Lower leg skin (tissue), 4 donors: Measurements from ENCODE around the gene WWOX. TPM values are rescaled to one million over a fixed set of nuclear protein-coding genes. Genes with fewer than 3 reads are reported as not detected.

Experiments used
- DNase-seq, 2 donors: peaks; one replicate each; pipeline ENCODE4 v3.0.0-alpha.2; 2019; ENCODE audit warnings: low spot score in 2 of 2
- H3K4me3 ChIP-seq: fragments of 200-600 bp; sonication (generic); 2 replicates; pipeline ENCODE4 v1.5.1; 2017; ENCODE audit warnings: mild to moderate bottlenecking, low read depth; ENCODE audit not compliant: poor library complexity, severe bottlenecking
- POLR2A ChIP-seq, 2 donors: fragments of 450-650 bp; IDR thresholded peaks; one replicate each; pipeline ENCODE4 v1.6.1; 2016 to 2017; ENCODE audit warnings: antibody characterized with exemption in 2 of 2, mild to moderate bottlenecking in 1 of 2, moderate library complexity in 1 of 2
- WGBS, 2 donors: methylation state at CpG; one replicate each; pipeline ENCODE4 v1.1.5; 2018; 5-methylcytosine and 5-hydroxymethylcytosine counted together
- intact Hi-C: fragments of 100-400 bp; cut with DNase I; formaldehyde crosslinking; loops from one replicate; pipeline ENCODE4 v1.15.0; 2023; ENCODE audit warnings: low total_unique reads
- total RNA-seq, 4 donors: library from RNA; depleted of rRNA; stranded (reverse); fragments of >200 nt; gene quantifications; one replicate each; pipeline ENCODE4 v1.1.0, GENCODE V29; 2016
- TF ChIP-seq, protein P1 (sequence below), 3 donors: fragments of 450-650 bp; IDR thresholded peaks; one replicate each; pipeline ENCODE4 v1.5.1; 2016; ENCODE audit warnings: antibody characterized with exemption in 3 of 3, mild to moderate bottlenecking in 3 of 3, moderate library complexity in 2 of 3

WWOX gene
- total RNA-seq, 4 donors from 2014 or later = 21.0 to 82.7 (median 36.1) TPM

DNA sequence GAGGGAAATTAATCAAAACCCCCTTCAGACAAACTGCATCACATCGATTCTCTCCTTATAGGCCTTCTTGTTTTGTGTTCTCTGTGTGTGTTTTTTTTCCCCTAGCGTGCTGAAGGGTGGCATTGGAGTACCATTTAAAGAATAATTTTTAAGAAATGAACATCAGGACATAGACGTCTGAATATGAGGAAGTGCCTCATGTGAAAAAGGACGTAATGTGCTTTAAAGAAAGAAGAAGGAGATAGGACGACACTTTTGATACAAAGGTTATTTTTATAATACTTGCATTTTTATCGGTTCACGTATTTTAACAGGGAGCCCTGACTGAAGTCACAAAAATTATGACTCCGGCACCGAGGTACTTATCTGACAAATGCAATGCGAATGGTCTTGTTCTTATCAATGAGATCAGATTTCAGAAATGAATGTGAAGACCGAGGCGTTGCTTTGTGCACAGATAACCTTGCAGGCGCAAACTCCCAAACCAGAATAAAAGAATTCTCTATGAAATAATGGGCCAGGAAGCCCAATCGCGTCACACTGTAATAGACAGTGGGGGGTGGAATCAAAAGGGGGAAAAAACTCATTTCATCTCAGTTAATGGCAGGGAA lies 894.8 kb downstream of the WWOX start:
- TF ChIP-seq, protein P1, sequence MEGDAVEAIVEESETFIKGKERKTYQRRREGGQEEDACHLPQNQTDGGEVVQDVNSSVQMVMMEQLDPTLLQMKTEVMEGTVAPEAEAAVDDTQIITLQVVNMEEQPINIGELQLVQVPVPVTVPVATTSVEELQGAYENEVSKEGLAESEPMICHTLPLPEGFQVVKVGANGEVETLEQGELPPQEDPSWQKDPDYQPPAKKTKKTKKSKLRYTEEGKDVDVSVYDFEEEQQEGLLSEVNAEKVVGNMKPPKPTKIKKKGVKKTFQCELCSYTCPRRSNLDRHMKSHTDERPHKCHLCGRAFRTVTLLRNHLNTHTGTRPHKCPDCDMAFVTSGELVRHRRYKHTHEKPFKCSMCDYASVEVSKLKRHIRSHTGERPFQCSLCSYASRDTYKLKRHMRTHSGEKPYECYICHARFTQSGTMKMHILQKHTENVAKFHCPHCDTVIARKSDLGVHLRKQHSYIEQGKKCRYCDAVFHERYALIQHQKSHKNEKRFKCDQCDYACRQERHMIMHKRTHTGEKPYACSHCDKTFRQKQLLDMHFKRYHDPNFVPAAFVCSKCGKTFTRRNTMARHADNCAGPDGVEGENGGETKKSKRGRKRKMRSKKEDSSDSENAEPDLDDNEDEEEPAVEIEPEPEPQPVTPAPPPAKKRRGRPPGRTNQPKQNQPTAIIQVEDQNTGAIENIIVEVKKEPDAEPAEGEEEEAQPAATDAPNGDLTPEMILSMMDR (IDR thresholded peaks at IDR 0.05) = no peak
- TF ChIP-seq POLR2A (IDR thresholded peaks at IDR 0.05) = no peak
- no peak overlapping the region for H3K4me3 ChIP-seq
- WGBS, 2 donors = 86 to 89% methylated on average over 15 of the region's 15 CpGs
- intact Hi-C loops = no loop called here
- DNase-seq = no peak

DNA sequence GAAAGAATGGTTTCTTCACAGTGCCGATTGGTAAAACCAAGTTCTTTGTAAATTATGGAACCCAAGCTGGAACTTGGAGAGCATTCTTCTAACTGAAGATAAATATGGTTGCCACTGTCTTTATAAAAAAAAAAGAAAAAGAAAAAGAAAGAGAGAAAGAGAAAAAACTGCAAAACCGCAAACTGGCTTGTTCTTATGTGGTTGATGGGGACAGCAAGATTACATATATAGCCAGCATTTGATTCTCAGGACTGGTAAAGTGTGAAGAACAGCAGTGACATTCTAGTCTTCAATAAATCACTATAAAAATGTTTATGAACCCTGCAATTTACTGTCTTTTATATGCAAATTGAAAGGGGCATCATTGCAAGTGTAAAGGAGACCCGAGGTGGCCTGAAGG lies 896.0 kb downstream of the WWOX start:
- WGBS, 2 donors = 83 to 88% methylated on average over 3 of the region's 3 CpGs
- intact Hi-C loops = no loop called here
- H3K4me3 ChIP-seq = no peak overlapping the region
- DNase-seq = no peak
- TF ChIP-seq POLR2A (IDR thresholded peaks at IDR 0.05) = no peak
- TF ChIP-seq, protein P1 (IDR thresholded peaks at IDR 0.05) = no peak

DNA sequence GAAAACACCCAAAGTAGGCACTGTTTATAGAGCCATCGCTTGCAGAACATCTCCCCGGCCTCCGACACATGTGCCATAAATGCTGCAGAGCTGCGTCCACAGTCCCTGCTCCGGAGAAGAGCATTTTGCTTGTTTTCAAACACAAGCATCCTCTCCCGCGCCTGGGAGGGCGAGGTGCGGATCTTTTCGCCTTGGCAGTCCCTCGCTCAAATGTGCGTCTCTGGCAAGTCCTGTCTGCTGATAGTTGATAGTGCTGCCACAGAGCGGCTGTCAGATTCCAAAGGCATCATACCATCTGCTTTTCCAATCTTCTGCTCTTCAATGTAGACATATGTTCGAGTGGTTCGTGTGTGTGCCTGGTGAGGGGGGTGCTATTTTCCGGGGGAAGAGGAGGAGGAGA lies 897.3 kb downstream of the WWOX start:
- no peak overlapping the region for H3K4me3 ChIP-seq
- TF ChIP-seq, protein P1 (IDR thresholded peaks at IDR 0.05) = no peak
- no peak for TF ChIP-seq POLR2A (IDR thresholded peaks at IDR 0.05)
- DNase-seq = no peak
- intact Hi-C loops = no loop called here
- 86 to 91% methylated on average over 16 of the region's 16 CpGs for WGBS, 2 donors

DNA sequence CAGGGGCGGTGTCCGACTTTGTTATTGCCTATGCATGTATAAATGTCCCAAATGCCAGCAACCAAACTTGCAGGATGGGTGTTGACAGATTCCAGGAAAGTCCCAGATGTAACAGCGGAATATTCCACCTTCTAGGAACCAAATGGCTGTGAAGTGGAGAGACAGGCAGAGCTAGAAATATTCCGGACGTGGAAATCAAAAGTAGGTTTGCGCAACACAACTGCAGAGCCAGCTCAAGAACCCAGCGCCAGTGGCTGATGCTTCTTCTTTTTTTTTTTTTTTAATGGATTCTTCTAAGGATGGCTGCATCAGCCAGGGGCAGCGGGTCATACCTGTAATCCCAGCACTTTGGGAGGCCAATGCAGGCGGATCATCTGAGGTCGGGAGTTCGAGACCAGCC lies 899.4 kb downstream of the WWOX start:
- TF ChIP-seq, protein P1 (IDR thresholded peaks at IDR 0.05) = no peak
- no peak for TF ChIP-seq POLR2A (IDR thresholded peaks at IDR 0.05)
- no peak overlapping the region for H3K4me3 ChIP-seq
- no peak for DNase-seq
- WGBS, 2 donors = 57 to 60% methylated on average over 11 of the region's 11 CpGs
- intact Hi-C loops = no loop called here

DNA sequence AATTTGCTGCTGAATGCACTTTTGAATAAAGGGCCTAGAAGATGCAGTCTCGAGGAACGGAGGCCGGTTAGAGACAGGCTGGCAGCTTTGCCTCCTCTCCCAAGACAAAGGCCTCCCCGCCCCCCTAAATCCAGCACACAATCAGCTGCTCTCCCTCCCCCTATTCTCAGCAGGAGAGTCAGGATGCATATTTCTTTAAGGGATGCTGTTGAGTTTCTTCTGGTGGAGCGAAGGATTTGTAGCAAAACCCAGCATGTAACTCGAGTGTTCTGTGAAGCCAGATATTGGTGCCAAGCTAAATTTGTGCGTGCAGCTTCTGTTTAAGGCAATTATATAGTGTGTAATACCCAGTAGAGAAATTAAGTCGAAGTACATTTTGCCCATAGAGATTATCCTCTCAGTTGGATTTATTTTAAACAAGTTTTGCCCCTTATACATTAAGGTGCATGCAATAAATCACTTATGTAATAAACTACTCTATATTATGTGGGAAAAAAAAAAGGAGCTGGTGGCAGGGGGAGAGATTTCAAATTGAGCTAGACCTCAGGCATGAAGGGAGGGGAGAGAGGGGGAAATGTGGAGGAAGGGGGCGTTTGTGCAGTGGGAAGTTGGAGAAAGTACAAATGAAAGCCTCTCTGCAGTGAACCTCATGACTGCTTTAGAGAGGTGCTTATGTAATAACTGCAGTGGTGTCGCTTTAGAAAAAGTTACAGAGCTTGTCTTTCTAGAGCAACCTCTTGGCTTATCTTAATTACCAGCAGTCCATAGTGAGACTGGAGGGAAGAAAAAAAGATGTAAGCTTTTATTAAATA lies 901.9 kb downstream of the WWOX start:
- 59 to 61% methylated on average over 10 of the region's 10 CpGs for WGBS, 2 donors
- TF ChIP-seq, protein P1 (IDR thresholded peaks at IDR 0.05) = no peak
- no peak for TF ChIP-seq POLR2A (IDR thresholded peaks at IDR 0.05)
- H3K4me3 ChIP-seq = no peak overlapping the region
- intact Hi-C loops = no loop called here
- DNase-seq = no peak
